Measurements from ENCODE around the gene IL10.

The IL10 gene

DNA sequence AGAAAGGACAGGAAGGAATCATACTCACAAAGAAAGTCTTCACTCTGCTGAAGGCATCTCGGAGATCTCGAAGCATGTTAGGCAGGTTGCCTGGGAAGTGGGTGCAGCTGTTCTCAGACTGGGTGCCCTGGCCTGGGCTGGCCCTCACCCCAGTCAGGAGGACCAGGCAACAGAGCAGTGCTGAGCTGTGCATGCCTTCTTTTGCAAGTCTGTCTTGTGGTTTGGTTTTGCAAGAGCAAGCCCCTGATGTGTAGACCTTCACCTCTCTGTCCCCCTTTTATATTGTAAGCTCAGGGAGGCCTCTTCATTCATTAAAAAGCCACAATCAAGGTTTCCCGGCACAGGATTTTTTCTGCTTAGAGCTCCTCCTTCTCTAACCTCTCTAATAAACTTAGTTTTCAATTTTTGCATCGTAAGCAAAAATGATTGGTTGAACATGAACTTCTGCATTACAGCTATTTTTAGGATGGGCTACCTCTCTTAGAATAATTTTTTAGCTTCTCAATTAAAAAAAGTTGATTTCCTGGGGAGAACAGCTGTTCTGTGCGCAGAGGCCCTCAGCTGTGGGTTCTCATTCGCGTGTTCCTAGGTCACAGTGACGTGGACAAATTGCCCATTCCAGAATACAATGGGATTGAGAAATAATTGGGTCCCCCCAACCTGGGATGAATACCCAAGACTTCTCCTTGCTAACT lies at the start of gene IL10:
Gene IL10 (minus strand): TSS at position 252 of the 695 bp plus-strand sequence. CDS start 59 bp downstream, at position 193.
- no peak for DNase-seq

DNA sequence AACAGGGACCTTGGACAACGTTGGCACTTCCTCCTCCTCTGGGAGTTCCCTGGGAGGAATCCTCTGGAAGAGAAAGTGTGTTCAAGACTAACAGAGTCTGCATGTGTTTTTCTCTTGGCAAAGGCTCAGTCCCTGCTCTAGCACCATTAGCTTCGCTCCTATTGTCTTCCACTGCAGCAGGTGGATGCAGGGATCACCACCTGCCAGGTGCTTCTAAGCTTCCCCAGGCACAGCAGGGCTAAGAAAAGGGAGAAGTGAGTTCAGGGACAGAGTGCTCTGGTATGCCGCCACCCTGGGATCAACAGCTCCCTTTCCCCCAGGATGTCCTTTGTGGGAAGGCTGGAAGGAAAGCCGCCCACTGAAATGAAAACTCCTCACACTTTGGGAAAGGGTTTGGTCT lies 49.2 kb upstream of the IL10 start:
- DNase-seq: no peak

DNA sequence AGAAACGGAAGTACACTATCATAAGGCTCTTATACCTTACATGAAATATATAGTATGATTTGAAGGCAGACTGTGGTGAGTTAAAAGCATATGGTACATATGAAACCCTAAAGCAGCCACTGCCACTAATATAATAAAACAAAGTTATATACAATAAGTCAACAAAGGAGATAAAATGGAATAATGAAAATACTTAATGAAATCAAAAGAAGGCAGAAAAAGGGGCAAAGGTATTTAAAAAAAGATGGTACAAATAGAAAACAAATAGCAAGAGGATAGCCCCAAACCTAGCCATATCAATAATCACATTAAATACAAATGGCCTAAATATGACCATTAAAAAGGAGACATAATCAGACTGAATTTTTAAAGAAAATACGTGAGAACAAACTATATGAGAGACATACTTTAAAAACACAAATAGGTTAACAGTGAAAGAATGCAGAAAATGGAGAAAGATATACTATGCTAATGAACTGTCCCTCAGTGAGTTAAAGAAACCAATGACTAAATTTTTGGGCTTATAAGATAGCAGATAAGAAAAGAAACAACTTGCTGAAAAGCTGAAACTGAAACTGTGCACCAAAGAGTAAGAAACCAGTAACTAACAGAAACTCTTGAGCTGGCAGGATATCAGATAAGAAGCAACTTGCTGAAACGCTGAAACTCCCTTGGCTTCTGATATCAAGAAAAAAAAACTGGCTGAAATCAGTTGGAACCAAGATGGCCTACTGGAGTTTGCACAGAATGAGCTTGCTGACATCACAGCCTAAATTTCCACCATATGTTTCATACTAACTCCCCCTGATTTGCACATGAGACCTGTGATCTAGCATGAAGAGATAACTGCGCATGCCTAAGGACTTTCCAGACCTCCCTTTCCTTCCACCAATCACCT lies 44.3 kb upstream of the IL10 start:
- DNase-seq: no peak

DNA sequence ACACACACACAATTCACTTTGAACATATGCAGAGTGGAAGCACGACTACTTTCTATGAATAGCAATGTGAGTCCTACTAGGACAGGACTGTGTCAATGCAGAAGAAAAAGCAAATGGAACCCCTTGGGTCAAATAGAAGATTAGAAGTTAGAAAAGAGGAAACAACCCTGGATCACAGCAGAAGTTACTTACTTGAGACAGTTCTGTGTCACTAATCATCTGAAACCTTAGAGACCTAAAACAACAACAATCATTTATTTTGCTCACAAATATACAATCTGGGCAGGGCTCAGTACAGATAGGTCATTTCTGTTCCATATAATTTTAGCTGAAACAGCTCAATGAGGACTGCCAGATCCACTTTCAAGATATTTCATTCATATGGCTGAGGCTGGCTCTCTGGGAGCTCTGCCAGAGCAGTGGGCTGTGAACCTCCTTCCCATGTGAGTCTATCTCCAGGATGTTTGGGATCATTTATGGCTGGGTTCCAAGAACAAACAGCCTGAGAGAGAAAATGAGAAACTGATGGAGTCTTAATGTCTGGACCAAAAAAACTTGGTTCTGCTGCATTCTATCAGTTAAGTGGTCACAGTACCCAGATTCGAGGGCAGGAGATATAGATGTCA lies 42.5 kb upstream of the IL10 start:
- DNase-seq: peak; percentile 74

DNA sequence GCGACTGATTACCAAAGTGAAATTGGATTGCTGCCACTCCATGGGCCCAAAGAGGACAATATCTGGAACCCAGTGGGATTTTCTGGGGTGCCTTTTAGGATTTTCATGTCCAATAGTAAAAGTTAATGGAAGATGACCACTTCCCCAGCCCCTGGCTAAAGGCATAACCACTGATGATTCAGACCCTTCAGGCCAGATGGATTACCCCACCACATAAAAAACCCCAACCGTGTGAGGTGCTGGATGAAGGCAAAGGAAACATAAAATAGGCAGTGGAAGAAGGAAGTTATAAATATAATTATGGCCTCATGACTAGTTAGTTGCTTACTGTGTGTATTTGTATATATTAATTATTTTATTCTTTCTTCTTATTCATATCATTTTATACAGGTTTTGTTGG lies 40.2 kb upstream of the IL10 start:
- no peak for DNase-seq

DNA sequence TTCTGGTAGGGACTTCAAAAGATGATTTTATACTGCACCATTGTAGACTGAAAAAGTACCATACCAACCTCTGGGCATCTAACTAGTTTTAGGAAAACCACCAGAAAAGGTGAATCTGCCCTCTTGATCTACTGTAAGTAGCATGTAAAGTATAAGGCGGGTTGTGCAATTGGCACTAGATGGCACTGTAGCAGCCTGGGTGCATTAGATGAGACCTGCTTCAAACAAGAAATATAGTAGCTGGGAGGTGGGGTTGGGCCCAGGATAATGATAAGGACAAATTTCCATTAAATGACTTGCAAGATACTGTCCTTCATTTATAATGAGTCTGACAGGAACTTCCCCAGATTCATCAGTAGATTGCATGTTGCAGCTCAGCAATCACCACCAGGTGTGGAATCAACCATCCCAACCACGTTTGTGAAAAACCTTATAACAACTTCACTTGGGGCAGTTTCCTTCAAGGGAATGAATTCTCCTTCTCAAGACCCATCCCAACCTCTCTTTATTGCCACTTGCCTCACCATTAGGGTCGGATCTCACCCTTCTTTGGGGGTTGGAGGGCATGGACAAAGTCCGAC lies 37.3 kb upstream of the IL10 start:
- peak; percentile 24 for DNase-seq

DNA sequence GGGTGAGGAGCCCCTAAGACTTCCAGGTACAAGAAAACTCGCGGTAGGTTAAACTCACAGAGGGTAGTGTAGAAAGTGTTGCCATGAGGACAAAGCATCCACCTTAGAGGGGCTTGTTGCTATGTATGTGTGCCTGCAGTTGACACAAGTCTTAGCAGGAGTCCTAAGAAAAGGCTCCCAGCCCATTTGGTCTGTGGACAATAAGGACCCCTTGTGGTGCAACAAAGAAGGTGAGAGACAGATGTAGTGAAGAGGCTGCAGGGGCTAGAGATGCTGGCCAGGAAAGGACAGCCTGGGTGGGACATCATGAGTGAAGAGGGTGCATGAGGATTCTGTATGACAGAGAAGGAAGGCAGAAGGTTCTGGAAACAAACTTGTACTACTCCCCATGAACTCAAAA lies 36.3 kb upstream of the IL10 start:
- DNase-seq: peak; percentile 24

DNA sequence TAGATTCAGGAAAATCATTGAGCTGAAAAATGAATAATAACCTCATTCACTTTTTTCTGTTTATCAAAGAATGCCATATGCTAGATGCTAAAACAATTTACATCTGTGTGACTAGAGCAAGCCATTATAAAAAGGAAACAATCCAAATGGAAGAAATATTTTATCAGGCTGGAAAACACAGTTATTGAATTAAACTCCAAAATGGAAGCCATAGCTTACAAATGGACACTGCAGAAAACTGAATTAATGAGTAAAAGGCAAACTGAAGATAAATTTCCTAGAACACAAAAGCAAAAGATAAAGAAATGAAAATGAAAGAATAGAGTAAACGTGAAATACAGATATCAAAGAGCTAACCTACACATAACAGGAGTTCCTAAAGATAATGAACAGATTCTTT lies 33.1 kb upstream of the IL10 start:
- DNase-seq: no peak

DNA sequence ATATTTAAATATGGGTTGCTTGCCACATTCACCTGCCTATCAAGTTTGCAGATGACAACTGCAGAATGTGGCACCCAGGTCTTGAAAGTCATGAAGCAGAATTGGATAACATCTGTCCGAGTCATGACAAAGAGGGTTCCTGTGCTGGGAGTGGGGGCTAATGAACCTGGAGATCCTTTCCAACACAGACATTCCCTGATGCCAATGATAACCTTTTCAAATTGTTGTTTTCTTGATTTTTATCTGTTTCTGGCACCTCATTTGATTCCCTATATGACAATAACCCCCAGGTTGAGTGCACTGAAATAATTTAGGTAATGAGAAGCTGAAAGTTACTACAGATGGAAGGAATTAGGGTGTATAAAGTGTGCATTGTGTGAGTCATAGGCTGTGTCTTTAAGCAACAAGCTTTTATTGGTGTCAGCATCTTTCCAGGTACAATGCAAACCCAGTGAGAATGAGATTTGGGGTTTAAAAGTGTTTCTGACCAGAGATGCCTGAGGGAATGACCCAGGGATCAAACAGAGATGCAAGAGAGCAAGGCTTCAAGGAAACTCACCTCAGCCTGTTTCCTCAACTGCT lies 32.0 kb upstream of the IL10 start:
- DNase-seq: no peak

DNA sequence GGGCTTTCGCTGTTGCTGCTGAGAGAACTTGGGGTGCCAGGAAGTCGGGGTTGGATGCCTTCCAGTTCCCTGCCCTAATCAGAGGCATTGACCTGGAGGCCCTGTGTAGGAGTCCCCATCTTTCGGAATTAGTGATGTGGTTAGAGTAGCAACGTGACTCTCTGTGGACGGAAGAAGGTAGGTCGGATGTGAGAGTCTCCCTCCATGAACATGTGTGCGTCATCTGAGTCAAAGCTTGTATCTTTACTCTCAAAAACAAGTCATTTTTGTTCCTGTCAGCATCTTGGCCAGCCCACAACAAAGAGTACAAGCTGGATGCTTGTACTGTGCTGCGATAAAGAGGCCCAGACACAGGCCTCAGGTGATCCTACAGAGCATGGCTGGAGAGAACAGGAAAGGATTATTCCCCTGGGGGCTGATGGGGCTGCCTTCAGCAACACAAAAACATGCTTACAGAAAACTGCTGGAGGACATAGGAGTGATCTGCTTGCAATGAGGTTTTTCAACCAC lies 31.0 kb upstream of the IL10 start:
- DNase-seq: no peak

DNA sequence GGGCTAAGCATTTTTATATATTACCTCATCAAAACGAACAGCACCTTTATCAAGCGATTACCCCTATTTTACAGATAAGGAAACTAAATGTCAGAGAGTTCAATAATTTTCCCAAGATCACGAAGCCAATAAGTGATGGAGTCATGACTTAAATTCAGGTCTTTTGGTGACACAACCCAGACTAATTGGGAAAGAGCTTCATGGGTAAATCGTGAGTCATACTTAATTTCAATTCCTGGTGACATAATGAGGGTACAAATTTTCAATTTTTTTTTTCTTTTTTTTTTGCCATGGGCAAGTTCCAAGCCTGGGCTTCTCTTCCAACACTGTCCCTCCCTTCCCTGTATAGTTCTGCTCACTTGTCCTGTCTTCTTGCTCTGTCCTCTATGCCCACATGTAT lies 30.1 kb upstream of the IL10 start:
- no peak for DNase-seq

DNA sequence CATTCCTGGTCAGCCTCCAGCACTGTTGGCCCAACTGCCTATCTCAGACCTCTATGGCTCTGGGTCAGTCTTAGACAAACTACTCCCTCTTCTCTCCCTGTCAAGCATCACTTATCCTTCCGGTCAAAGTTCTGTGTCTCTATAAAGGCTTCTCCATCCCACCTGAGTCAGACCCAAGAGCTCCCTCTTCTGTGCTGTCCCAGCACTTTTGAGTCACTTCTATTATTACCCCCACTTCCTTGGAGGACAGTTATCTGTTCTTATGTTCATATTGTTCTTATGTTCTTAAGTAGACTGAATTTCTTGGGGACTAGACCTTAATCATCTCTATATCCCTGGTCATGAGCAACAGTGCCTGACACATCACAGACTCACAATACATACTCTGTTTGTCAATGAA lies 29.2 kb upstream of the IL10 start:
- no peak for DNase-seq

DNA sequence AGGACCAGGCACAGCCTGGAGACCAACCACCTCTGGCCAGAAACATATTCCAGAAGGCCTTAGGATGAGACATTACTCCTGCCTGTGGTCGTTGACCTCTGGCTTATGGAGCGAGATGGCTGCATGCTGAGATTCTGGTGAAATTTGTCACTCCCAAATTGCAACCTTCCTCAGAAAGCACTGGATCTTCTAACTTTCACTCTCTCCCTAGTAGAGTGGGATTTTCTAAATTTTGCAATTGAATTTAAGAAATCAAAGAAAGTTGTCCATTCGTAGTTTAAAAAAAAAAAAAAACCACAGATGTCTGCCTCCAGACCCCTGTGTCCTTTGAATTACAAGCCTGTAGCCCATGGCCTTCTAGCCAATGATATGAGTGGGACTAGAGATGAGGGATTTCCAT lies 28.6 kb upstream of the IL10 start:
- DNase-seq: no peak

DNA sequence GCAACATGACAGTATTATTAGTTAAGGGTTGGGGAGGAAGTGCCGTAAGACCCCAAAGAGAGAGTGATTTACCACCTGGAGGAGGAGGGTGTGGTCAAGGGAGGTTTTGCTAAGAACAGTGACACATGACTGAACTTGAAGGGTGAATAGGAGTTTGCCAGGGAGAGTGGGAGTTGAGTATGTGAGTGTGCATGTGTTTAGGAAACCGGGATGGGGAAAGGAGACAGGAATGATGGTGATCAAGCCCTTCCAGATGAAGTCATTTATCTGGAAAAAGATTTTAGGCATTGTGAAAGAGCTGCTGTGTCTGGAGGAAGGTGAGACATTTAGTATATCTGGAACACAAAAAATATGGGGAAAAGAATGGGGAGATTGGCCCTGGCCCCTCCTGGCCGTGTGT lies 28.1 kb upstream of the IL10 start:
- DNase-seq: peak; percentile 63

DNA sequence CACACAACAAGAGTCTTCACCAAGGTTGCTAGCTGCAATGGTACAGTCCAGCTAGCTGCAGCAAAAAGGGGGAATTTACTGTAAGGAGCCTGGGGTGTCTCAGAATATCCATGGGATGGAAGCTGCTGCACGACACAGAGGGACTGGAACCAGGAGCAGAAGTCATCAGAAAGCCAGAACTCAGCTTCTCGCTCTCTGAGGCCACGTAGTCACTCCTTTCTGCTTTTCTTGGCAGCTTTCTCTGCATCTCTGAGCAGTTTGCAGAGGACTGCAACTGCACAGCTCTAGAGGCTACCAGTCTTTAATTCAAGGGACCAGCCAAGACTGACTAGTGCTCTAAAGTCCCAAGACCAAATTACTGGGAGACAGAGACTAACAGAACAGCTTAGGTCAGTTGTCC lies 27.0 kb upstream of the IL10 start:
- DNase-seq: no peak

DNA sequence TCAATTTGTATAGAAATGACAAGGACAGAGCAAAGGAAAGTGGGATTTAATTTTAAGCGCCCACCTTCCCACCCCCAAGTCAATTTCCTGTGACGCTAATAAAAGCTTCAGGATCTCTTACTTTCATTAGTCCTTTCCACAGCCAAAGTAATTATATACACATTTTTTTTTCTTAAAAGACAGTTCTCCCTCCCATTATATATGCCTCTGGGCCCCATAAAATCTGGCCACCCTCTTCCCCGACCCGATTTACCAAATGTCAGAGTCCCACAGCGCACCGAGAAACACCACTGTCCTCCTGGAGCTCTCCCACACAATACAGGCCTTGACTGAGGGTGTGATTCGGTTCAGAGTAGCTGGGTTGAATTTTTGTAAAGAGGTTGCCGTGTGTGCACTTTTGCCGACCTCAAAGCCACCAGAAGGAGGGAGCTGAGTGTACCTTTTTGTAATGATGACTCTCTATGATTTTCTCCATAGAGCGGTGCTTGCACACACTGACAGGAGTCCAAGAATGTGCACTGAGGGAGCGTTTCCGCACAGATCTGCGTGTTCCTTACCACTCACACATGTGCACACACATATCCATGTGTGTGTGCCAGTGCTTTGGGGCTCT lies 26.2 kb upstream of the IL10 start:
- DNase-seq: no peak

DNA sequence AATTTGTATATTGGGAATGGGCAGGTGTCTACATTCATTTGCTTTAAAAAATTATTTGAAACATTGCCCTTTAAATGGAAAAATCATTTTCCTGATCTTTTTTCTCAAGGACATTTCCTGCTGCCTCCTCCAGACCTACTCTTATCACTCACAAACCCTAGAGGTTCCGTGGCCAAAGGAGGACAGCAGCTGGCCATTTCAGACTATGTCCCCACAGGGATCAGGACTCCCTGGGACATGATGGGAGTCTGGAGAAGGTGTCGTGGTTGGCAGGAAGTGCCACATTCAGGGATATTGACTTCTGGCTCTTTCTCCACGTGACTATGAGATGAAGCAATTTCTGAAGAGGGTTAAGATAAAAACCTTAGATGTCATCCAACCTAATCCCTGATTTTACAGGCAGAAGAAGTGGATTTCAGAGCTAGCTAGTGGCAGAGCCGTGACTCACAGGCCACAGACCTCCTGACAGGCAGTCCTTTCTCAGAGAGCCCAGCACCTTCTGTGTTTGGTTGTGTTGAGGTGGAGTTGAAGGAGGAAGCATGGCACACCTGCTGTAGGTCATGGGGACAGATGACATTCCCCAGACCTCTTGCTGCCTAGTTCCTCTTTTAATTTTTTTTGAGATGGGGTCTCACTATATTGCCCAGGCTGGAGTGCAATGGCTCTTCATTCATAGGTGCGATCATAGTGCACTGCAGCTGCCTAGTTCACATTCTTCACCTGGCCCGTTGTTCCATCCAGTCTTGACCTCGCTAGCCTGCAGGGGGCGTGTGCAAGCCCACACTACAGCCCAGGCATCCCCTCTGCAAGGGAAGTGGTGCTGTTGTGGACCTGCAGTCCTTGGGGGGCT lies 25.5 kb upstream of the IL10 start:
- DNase-seq: no peak

DNA sequence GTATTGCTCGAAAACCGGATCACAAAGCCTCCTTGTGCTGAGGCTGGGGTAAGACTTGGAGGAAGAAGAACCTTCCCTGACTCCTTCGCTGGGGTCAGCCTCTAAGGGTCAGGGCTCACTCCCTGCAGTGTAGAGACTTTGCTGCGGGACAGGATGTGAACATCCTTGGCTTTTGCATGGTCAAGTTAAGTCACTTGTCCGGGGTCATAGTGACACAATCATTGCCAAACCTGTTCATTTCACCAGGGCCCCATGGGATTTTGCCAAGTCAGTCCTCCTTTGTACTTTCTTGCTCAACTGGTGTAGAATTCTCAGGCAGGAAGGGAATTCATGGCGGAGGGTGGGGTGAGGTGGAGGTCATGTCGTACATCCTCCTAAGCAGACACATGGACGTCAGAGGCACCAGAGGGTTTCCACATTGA lies 24.7 kb upstream of the IL10 start:
- DNase-seq: no peak

DNA sequence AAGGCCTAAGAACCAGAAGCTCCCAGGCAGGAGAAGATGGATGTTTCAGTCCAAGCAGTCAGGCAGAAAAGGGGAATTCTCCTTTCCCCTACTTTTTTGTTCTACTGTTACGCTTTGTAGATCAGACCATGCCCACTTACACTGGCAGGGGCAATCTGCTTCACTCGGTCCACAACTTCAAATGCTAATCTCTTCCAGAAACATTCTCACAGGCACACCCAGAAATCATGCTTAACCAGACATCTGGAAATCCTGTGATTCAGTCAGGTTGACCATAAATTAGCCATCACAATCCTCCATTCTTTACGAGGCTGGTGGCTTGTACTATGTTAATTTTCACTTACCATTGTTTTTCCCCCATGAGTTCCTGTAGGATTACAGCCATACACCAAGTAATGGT lies 23.8 kb upstream of the IL10 start:
- DNase-seq: no peak

DNA sequence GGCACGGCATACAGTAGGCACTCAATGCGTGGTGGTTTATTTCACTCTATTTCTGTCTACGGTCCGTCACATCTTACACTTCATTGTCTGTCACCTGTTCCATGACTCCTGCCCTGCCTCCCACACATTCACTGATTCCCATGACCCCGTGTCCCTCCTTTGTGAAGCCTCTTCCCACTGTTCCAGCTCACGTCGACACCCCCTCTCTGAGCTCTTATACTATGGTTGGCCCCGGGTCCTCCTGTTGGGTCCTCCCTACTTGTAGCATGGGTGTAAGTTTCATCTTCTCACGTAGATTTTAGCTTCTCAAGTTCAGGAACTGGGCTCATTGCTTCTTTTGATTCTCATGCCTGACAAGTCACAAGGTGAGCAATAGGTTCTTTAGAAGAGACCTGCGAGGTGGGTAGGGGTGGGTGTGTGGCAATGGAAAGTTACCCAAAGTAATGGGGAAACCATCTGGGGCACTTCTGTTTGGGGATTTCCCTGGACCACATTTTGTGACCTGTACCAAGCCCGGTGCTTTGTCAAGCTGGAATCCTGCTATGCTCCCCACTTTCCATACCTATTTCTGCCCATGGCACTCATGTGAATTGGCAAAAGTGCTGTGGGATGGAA lies 22.1 kb upstream of the IL10 start:
- no peak for DNase-seq

DNA sequence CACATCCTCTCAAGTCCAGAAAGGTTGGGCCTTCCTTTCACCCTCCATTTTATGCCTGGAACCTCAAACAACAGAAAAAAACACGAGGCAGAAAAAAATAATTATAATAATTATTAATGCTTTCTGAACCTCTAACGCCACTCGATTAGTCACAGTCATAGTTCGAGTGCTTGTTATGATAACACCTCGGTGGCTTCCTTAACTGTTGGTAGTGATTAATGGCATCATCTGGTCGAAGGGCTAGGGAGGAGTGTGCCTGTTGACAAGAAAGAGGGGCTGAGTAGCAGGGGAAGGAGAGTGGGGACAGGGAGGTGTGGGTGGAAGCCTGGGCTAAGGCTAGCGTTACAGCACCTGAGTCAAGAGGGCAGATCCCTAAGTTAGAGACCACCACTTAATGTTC lies 21.3 kb upstream of the IL10 start:
- DNase-seq: no peak
